Fibroblast of skin of left biceps (primary cell): ENCODE data around the gene SF3B6.
"Not testable (repeated sequence)": the region's sequence is repeated elsewhere in the genome, so short reads cannot be mapped to it uniquely, and the experiment has no call there.

Experiments
- DNase-seq, 2 experiments: peaks; one replicate each; pipeline ENCODE4 v3.0.0-alpha.2; 2013; ENCODE audit warnings: low read depth in 2 of 2

Gene SF3B6

GRCh38 chr2:24093270-24093669 is 17.1 kb upstream of the SF3B6 start:
- DNase-seq = not testable (repeated sequence)

GRCh38 chr2:24088821-24089359 is 12.8 kb upstream of the SF3B6 start:
- no peak for DNase-seq

- DNase-seq = no peak
Observed at GRCh38 chr2:24087032-24087431, 10.9 kb upstream of the SF3B6 start.

GRCh38 chr2:24086241-24086640 is 10.1 kb upstream of the SF3B6 start:
- no peak for DNase-seq

DNA sequence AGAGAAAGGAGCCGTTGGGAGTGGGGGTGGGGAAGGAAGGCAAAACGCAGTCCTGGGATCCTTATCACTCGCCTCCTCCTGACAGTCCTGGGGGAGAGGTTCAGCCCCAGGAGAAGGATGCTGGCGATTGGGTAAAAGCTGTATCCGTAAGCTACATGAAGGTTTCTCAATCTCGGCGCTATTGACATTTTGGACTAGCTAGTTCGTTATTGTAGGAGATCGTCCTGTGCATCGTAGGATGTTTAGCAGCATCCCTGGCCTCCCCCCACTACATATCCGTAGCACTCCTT is 9.0 kb upstream of the SF3B6 start:
- no peak for DNase-seq

DNA sequence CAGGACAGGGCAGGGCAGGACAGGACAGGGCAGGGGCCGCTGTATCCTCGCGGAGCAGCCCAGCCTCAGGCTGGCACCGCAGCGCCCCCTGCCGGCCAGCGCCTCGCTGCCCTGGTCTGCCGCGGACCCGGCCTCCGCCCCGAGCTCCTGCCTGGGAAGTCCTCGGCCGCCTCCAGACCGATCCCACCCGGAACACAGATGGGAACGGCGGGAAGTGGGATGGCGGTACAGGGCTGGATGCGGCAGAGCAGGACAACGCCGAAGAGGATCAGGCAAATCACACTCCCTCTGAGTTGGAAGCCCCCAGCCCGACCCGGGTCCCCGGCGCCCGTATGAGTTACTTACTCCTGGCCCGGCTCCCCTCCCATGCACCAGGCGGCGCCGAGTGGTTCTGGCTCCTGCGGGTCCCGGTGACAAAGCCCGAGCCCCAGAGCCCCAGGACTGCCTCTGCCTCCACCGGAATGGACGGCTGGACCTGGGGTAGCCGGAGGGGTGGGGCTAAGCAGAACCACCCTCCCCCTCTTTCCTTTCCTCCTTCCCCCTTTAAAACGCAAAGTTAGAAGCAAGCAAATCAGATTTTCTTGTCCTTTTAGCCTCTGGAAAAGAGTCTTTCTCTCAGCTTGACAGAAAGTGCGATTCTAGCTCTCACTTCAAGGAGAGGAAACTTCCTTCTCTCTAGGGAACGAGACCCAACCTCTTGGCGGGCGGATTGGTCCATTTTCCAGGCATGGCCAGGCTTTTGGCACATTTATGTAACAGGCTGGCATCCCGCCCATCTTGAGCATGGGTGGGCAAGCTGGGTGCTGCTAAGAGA is 8.5 kb upstream of the SF3B6 start, which contains the start of gene TP53I3:
Gene TP53I3, minus strand, starts transcription at position 449 of the 814 bp plus-strand sequence. CDS start 508 bp downstream, outside the sequence.
- DNase-seq = peak; percentile 61 to 62

DNA sequence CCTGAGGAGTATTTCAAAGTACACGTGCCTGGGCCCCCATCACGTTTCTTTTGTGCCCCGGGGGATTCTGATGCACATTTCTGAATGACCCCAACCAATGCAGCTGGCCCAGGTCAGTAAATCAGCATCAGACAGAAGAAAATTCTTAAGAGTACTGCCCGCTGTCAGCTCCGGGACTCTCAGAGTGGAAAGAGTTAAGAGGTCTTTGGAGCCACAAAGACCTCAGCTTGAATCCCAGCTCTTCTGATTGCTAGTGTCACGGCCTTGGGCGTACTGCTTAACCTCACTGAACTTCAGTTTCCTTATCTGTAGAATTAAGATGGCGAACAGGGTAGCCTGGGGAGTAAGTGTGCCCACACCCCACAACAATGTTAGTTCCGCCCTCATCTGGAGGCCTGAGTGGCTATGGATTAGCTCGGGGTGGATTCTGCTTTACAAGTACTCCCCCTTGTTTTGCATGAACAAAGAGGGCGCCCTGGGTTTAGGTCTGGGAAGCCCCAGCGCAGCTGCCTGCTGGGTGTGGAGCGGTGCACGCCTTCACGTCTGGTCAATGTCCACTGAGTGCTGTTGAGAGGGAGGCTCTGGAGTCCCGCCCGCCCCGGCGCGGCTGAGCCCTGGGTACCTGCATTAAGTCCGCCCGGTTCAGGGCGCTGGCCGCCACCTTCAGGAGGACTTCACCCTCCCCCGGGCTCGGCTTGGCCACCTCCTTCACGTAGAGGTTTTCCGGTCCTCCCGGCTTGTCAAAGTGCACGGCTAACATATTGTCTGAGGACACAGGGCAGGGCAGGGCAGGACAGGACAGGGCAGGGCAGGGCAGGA is 7.7 kb upstream of the SF3B6 start:
- peak; percentile 68 to 70 for DNase-seq

GRCh38 chr2:24082787-24083566 is 6.9 kb upstream of the SF3B6 start:
- DNase-seq = no peak

- DNase-seq = no peak
Observed at GRCh38 chr2:24080701-24081100, 4.6 kb upstream of the SF3B6 start.

- DNase-seq = no peak
Observed at GRCh38 chr2:24077879-24078278, 1.8 kb upstream of the SF3B6 start.

- DNase-seq = no peak
Observed at GRCh38 chr2:24077535-24077877, 1.4 kb upstream of the SF3B6 start.

DNA sequence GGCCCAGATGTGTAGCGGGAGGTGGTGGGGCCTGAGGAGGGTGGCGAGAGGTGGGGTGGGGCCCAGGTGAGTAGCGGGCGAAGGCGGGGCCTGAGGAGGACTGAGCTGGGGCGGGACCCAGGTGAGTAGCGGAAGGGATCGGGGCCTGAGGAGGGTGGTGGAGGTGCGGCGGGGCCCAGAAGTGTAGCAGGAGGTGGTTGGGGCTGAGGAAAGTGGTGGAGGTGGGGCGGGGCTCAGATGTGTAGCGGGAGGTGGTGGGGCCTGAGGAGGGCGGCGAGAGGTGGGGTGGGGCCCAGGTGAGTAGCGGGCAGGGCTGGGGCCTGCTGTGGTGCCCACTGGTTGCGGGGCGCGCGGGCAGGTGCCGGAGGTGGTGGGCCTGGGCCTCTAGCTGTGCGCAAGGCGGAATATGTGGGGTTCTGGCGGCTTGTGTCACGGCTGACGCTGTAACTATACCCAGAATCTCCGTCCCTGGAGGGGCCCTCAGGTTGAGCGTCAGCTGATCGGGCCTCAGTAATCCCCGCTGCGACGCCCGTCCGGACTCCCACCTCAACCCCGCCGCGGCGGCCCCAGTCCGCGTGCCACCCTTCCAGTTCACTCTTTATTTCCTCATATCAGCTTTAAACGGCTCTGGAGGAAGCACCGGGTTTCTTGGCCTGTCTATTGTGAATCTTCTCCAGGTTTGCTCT is 866 bp upstream of the SF3B6 start:
- no peak for DNase-seq

DNA sequence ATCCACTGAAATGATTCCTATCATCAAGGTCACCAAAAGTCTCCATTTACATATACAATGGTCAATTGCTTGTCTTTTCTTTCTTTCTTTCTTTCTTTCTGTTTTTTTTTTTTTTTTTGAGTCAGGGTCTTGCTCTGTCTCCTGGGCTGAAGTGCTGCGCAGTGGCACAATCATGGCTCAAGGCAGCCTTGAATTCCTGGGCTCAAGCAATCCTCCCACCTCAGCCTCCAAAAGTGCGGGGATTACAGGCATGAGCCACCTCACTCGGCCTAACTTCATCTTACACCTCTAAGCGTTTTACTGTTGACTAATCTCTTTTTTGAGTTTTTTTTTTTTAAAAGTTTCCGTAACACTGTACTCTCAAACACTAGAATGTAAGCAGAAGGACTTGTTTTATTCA is 867 bp downstream of the SF3B6 start:
- DNase-seq = no peak

DNA sequence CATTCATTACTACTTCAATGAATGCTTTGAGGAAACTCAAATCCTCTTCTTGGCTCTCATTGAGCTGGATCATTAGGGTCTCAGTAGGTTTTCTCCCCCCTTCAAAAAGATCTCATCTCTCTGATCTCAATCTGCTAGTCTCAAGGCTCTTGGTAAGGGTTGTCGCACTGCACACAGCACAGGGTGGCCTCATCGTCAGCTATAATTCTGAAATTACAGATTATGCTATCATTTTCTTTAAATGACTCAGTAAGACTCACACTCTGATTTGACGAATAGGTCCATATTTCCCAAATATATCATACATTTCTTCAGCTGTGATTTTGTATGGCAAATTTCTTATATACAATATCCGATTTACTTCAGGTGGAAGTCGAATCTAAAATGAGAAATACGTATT is 2.3 kb downstream of the SF3B6 start:
- no peak for DNase-seq

- no peak for DNase-seq
Observed at GRCh38 chr2:24072259-24072658, 3.9 kb downstream of the SF3B6 start.

GRCh38 chr2:24065341-24065740 is 10.8 kb downstream of the SF3B6 start:
- no peak for DNase-seq

- no peak for DNase-seq
Observed at GRCh38 chr2:24058564-24059271, 17.4 kb downstream of the SF3B6 start.

DNA sequence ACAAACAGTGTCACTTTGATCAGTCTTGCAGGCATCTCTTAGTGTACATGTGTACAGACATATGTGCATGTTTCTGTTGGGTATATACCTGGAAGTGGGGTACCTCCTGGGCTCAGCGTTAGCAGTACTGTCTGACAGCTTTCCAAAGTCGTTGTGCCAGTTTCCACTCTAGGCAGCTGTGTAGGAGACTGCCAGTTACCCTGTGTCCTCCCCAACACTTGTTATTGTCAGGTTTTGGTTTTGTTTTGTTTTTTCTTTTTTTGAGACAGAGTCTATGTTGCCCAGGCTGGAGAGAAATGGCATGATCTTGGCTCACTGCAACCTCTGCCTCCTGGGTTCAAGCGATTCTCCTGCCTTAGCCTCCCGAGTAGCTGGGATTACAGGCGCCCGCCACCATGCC is 20.4 kb downstream of the SF3B6 start:
- no peak for DNase-seq

GRCh38 chr2:24054366-24055010 is 21.6 kb downstream of the SF3B6 start:
- no peak for DNase-seq

DNA sequence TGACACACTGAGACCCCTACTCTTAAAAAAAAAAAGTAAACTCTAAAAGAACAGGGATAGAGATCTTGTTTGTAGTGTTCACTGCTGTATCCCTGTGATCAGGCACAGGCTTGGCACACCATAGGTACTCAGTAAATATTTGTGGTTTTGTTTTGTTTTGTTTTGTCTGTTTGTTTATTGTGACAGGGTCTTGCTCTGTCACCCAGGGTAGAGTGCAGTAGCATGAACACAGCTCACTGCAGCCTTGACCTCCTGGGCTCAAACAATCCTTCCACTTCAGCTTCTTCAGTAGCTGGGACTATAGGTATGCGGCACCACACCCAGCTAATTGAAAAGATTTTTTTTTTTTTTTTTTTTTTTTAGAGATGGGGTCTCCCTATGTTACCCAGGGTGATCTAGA is 23.2 kb downstream of the SF3B6 start:
- no peak for DNase-seq
